Measurements from ENCODE around the gene USP9X.

The USP9X gene

DNA sequence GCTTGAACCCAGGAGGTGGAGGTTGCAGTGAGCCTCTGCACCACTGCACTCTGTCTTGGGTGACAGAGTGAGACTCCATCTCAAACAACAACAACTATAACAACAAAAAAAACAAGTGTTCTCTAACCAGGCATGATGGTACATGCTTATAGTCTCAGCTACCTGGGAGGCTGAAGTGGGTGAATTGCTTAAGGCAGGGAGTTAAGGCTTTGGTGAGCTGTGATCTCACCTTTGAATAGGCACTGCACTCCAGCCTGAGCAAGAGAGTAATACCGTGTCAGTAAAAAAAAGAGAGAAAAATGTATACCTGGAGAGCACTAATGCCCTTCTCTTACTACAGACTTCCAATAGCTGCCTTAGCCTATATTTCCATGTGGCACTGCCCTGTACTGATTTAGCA, 18.9 kb upstream of the USP9X start:
- DNase-seq: no peak
- TF ChIP-seq POLR2A (IDR thresholded peaks at IDR 0.05; ENCODE audit: low read length) (no peak), GATA1 (IDR thresholded peaks at IDR 0.05; ENCODE audit: low read depth, low read length) (no peak)

DNA sequence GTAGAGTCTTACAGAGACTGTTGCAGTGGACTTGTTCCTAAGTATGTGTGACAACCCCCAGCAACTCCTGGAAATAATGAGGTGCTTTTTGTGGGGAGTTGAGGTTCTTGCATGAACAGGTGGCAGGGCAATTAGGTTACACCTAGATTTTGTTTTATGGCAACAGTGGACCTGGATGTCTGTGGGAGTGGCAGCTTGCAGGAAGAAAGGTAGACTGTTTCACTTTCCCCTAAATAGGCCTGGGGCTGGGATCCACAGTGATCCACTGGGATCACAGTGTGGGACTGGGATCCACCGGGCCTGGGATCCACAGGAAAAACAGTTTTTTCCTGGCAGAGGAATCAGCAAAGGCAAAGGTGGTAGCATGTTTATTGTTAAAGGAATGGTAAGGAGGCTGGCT, 18.3 kb upstream of the USP9X start:
- TF ChIP-seq POLR2A (IDR thresholded peaks at IDR 0.05; ENCODE audit: low read length): no peak
- TF ChIP-seq GATA1 (IDR thresholded peaks at IDR 0.05; ENCODE audit: low read depth, low read length): no peak
- no peak for DNase-seq

DNA sequence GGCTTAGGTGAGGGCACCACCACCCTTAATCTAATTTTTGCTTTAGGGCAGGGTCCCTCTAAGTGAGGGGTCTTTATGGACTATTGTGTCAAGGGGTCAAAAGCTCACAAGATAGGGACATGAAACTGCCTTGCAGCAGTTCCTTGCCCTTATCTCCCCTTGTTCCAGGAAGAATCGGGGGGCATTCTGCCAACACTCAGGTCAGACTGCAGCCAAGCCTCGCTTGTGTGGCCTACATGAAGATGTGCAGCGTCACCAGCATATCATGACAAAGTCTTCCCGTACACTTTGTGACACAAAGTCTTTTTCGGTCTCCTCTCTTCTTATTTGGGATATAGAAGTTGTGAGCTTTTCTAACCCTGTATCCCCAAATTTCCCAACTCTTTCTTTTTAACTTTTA, 17.5 kb upstream of the USP9X start:
- TF ChIP-seq POLR2A (IDR thresholded peaks at IDR 0.05; ENCODE audit: low read length) (peak; percentile 28), GATA1 (IDR thresholded peaks at IDR 0.05; ENCODE audit: low read depth, low read length) (no peak)
- peak; percentile 85 to 88 for DNase-seq

DNA sequence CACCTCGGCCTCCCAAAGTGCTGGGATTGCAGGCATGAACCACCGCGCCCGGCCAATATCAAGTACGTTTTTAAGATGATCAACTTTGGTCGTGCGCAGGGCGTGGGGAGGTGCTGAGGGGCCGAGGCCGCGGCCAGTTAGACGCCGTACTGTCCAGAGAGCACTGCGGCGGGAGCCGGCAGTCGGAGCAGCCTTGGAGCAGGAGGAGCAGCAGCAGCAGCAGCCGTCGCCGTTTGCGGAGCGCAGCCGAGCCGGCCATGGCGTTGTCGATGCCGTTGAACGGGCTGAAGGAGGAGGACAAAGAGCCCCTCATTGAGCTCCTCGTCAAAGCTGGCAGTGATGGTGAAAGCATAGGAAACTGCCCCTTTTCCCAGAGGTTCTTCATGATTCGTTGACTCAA, 8.5 kb upstream of the USP9X start:
- no peak for DNase-seq
- TF ChIP-seq POLR2A (IDR thresholded peaks at IDR 0.05; ENCODE audit: low read length): no peak
- no peak for TF ChIP-seq GATA1 (IDR thresholded peaks at IDR 0.05; ENCODE audit: low read depth, low read length)

DNA sequence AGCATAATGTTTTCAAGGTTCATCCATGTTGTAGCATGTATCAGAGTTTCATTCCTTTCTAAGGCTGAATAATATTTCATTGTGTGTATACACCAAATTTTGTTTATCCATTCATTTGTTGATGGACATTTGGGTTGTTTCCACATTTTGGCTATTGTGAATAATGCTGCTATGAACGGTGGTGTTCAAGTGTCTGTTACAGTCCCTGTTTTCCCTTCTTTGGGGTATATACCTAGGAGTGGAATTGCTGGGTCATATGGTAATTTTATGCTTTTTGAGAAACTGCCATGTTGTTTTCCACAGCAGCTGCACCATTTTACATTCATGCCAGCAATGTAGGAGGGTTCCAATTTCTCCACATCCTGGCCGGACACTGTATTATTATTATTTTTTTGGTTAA, 3.4 kb upstream of the USP9X start:
- no peak for TF ChIP-seq GATA1 (IDR thresholded peaks at IDR 0.05; ENCODE audit: low read depth, low read length)
- no peak for TF ChIP-seq POLR2A (IDR thresholded peaks at IDR 0.05; ENCODE audit: low read length)

DNA sequence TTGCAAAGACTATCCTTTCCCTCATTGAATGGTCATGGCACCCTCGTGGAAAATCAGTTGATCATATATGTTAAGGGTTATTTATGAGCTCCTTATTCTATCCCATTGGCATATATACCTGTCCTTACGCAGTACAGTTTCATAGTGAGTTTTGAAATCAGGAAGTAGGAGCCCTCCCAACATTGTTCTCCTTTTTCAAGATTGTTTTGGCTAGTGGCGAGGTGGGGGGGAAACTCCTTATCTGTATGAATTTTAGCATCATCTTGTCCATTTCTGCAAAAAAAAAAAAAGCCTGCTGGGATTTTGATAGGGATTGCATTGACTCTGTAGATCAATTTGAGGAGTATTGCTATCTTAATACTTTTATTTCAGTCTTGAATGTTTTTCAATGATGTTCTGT, 2.5 kb upstream of the USP9X start:
- no peak for TF ChIP-seq POLR2A (IDR thresholded peaks at IDR 0.05; ENCODE audit: low read length)
- no peak for TF ChIP-seq GATA1 (IDR thresholded peaks at IDR 0.05; ENCODE audit: low read depth, low read length)
- no peak for DNase-seq

More for the DNA sequence above, 3.4 kb upstream of the USP9X start:
- DNase-seq: no peak

DNA sequence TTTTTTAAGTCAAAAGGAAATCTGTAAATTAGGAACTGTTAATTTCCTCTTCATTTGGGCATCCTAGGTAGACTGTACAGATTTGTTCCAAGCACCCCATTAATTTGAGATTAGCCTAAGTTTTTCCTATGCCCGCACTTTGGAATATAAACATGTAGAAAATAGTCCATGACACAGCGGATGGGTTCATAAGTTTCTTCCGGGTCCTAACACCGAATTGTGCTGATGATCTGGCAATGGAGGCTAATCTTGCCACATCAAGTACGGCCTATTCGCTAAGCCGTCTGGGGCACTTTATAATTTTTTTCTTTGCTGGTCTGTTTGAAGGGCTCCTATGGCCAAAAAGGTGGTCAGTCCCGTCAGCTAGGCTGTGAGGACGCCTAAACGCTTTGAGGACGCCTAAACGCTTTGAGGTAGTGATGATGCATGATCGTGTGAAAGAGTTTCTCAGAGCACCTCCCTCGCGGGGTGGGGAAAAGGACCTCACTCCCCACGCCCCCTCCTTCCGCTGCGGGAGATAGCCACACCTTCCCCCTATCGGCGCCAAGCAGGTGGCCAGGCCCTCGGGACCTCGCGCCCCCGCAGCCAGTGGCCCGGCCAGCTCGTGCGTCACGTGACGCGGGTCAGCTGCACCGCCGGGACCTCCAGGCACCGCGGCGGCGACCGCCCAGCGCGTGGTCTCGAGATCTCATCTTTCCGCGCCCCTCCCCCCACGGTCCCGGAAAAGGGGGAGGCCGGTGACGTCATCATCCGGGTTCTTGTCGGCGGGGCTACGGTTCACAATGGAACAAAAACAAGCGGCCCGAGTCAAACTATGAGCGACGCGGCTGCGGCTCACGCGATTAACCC, 977 bp upstream of the USP9X start:
- TF ChIP-seq GATA1 (IDR thresholded peaks at IDR 0.05; ENCODE audit: low read depth, low read length) (peak; percentile 85), POLR2A (IDR thresholded peaks at IDR 0.05; ENCODE audit: low read length) (peak; percentile 95)
- DNase-seq: peak; percentile 99

DNA sequence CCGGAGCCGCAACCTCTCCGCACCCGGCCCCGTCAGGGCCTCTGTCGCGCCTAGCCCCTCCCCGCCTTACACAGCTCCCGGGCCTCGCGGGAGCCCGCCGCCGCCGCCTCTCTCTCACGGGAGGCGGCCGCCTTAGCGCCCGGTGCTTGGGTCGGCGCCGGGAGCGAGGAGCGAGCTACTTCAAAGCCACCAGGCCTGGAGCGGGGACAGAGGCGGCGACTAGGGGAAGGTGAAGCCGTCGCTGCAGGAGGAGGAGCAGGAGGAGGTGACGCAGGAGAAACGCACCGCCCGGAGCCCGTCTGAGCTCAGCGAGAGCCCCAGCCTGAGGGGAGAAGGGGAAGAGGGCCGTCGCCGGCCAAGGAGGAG, 250 bp downstream of the USP9X start:
- TF ChIP-seq POLR2A (IDR thresholded peaks at IDR 0.05; ENCODE audit: low read length) (no peak), GATA1 (IDR thresholded peaks at IDR 0.05; ENCODE audit: low read depth, low read length) (no peak)
- DNase-seq: no peak

DNA sequence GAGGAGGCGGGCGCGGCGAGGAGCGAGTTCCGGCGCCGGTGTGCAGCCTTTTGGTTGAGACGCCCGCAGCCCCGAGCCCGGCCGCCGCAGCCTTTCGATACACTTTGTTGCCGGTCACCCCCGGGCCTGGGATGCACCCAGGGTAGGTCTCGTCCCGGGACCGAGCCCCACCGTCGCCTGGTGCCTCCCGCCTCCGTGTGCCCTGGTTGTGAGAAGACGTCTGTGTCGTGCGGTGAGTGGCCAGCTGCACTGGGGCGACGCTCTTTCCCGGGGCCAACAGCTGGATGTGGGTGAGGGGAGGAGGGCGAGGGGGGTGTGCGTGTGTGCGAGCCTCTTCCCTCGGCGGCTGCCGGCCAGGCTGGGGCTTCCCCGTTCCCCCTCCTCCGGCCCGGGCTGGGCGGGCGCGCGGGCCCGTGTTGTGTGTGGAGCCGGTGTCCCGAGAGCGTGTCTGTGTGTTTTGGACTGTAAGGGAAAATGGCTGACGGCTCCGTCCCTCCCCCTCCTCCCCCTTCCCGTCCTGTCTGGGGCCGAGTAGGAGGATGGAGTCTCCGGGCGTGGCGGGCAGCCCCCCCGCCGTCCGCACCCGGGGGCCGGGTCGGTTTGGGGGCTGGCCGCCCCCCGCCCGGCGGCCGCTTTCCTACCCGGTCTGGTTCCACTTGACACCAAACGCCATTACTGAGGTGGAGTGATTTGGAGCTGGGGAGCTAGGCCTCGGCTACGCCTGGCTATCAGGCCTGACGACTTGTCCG, 807 bp downstream of the USP9X start:
- TF ChIP-seq POLR2A (IDR thresholded peaks at IDR 0.05; ENCODE audit: low read length) (peak; percentile 13), GATA1 (IDR thresholded peaks at IDR 0.05; ENCODE audit: low read depth, low read length) (no peak)
- DNase-seq: peak; percentile 62 to 80

DNA sequence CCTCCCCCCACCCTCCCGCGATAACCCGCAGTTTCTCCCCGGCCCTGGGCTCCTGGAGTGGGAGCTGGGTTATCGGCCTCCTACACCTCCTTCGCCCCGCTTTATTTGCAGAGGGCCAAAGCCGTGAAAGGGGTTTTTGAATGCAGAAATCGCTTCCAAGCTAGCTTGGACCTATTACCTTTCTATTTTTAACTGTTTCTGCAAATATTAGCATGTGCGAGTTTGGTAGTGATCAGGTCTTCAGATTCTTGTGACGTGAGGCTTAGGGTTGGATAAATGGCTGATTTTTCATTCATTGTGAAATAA, 1.3 kb downstream of the USP9X start:
- no peak for TF ChIP-seq POLR2A (IDR thresholded peaks at IDR 0.05; ENCODE audit: low read length)
- no peak for TF ChIP-seq GATA1 (IDR thresholded peaks at IDR 0.05; ENCODE audit: low read depth, low read length)

DNA sequence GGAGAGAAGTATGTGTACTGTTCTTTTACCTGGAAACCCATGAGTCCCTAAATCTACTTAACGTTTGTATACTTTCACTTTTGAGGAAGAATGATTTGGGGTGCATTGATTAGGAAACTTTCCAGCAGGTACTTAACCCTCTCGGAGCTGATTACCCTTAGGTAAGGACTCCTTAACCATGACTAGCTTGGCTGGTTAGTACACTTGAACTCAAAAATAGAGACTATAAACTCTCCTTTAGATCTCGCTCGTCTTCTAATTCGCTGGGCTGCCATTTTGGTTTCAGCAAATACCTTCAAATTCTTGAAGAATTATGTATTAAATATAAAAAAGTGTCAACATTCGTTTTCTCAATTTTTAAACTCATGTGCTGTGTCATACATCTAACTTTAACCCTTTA, 2.0 kb downstream of the USP9X start:
- DNase-seq: peak in 1 of 2 experiments; percentile 38
- no peak for TF ChIP-seq GATA1 (IDR thresholded peaks at IDR 0.05; ENCODE audit: low read depth, low read length)
- TF ChIP-seq POLR2A (IDR thresholded peaks at IDR 0.05; ENCODE audit: low read length): no peak

More for the DNA sequence above, 1.3 kb downstream of the USP9X start:
- peak; percentile 86 to 89 for DNase-seq

DNA sequence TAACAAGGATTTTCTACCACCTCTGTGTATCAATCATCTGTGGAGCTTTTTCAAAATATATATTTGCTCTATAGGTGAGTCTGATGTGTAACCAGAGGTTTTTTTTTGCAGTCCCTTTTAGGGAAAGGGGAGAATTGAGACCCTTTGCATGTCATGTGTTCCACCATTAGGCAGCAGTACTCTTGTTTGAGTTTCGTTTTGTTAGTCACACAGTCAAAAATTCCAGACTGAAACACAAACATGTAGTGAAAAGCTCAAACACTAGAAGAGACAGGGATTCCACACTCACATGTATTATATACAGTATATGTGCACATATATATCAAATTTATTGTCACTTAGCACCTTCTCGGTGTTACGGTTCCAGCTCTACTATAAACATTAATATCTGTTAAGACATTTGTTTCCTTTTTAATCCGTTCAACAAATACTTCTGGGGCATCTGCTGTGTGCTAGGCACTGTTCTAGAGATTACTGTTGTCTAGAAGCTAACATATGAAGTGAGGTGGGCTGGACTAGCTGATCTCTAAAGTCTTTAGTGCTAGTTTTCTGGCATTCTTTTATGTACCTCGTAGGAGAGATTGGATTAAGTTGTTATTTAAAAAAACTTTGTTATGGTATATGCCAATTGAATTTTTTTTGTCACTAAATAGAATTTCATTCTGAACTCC, 5.5 kb downstream of the USP9X start:
- no peak for TF ChIP-seq GATA1 (IDR thresholded peaks at IDR 0.05; ENCODE audit: low read depth, low read length)
- TF ChIP-seq POLR2A (IDR thresholded peaks at IDR 0.05; ENCODE audit: low read length): no peak
- DNase-seq: no peak

DNA sequence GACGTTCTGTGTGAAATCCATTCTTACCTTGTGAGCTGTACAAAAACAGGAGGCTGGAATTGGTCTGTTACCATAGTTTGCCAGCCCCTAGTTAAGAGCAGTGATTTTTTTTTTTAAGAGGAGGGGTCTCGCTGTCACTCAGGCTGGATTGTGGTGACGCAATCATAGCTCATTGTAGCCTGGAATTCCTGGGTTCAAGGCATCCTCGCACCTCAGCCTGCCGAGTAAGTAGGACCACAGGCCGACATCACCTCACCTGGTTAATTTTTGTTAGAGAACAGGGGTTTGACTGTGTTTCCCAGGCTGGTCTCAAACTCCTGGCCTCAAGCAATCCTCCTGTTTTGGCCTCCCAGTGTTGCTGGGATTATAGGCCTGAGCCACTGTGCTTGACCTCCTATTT, 7.5 kb downstream of the USP9X start:
- TF ChIP-seq GATA1 (IDR thresholded peaks at IDR 0.05; ENCODE audit: low read depth, low read length): no peak
- no peak for TF ChIP-seq POLR2A (IDR thresholded peaks at IDR 0.05; ENCODE audit: low read length)
- no peak for DNase-seq

DNA sequence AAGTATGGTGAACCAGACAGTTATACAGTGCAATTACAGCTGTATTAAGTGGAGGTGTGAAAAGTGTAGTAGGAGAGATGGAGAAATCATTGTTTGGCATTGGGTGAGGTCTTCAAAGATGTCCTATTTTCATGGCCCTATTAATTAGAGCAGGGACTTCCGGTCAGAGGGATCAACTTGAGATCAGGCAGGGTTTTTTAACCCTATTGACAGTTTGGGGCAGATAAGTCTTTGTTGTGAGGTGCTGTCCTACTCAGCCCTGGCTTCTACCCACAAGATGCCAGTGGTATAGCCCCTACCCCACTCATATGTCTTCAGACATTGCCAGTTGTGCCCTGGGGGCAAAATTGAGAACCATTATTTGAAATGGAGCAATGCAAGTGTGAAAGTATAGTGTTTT, 9.9 kb downstream of the USP9X start:
- no peak for TF ChIP-seq GATA1 (IDR thresholded peaks at IDR 0.05; ENCODE audit: low read depth, low read length)
- DNase-seq: no peak

Data from erythroblast (primary cell).